Prostate gland (tissue), 2 donors: Measurements from ENCODE around the gene ZNF432.

Experiments used
- CTCF ChIP-seq, 4 experiments: fragments of 200-600 bp in 2 of 4; fragments of 450-650 bp in 2 of 4; sonication (generic) in 2 of 4; IDR thresholded peaks; 1 replicate in 3 of 4; 2 replicates in 1 of 4; pipeline ENCODE4 v1.5.1; 2016 to 2019; ENCODE audit warnings: antibody characterized with exemption in 4 of 4, mild to moderate bottlenecking in 2 of 4, moderate library complexity in 2 of 4
- POLR2A ChIP-seq: fragments of 450-650 bp; IDR thresholded peaks from one replicate; pipeline ENCODE4 v1.6.1; 2016; ENCODE audit warnings: antibody characterized with exemption, mild to moderate bottlenecking
- POLR2AphosphoS5 ChIP-seq: sonication (generic); formaldehyde crosslinking; IDR thresholded peaks from one replicate; pipeline ENCODE4 v1.6.1; 2017; ENCODE audit warnings: antibody characterized with exemption

GRCh38 chr19:52007806-52008557 is 40.7 kb downstream of the ZNF432 start, which contains the start of gene ZNF615:
- TF ChIP-seq CTCF (IDR thresholded peaks at IDR 0.05) (no peak), POLR2AphosphoS5 (peak; percentile 91), POLR2A (peak; percentile 45)
